HUES48 (cell line): Measurements from ENCODE around the gene GINS3.

Experiments used
- H3K27ac ChIP-seq: one replicate; pipeline ENCODE4 v1.7.0; 2013; ENCODE audit warnings: low read depth, low read length, inconsistent platforms
- H3K27me3 ChIP-seq: 2 replicates; pipeline ENCODE4 v1.6.1; 2013; ENCODE audit warnings: mild to moderate bottlenecking, low read length; ENCODE audit not compliant: control insufficient read depth, insufficient read depth
- H3K36me3 ChIP-seq: 2 replicates; pipeline ENCODE4 v1.6.1; 2013; ENCODE audit warnings: low read length; ENCODE audit not compliant: control insufficient read depth, insufficient read depth
- H3K4me1 ChIP-seq: 2 replicates; pipeline ENCODE4 v1.6.1; 2013; ENCODE audit warnings: mild to moderate bottlenecking, low read length; ENCODE audit not compliant: control insufficient read depth, insufficient read depth
- H3K4me3 ChIP-seq: 2 replicates; pipeline ENCODE4 v1.5.1; 2013; ENCODE audit warnings: mild to moderate bottlenecking, low read depth, low read length
- H3K9ac ChIP-seq: 2 replicates; pipeline ENCODE4 v1.6.1; 2013; ENCODE audit warnings: mild to moderate bottlenecking, low read depth, low read length, moderate library complexity
- H3K9me3 ChIP-seq: 2 replicates; pipeline ENCODE4 v1.6.1; 2013; ENCODE audit warnings: low read length; ENCODE audit not compliant: control insufficient read depth, insufficient read depth

Gene GINS3

DNA sequence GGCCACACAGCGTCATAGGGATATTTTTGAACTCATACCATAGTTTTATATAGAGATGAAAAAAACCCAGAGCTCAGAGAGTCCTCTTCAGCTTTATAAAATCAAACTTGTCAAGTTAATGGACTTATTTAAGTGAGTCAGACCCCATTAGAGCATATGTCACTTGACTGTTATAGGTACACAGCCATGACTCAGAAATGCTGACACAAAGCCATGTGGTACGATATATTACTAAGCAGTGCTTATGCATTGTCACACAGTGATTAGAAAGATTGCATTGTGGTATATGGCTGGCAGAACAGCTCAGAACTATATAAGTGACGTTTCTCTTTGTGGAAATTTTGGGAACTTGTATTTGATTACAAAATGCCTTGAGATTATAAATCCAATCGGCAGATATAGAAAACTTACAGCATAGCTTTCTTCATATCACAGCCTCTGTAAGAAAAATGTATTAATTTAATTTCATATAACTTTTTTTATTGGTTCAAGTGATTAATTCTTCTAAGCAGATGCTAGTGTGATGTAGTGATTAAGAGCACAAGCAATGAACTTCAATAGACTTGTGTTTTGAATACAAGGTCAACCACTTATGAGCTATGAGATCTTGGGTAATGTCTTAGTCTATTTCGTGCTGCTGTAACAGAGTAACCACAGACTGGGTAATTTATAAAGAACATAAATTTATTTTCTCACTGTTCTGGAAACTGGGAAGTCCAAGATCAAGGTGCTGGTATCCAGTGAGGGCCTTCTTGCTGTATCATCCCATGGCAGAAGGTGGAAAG, 25.8 kb upstream of the GINS3 start:
- peaks cover 10% of the 10 kb centered on the region for H3K27me3 ChIP-seq
- no peaks in the 10 kb centered on the region for H3K9me3 ChIP-seq
- H3K36me3 ChIP-seq: no peaks in the 10 kb centered on the region
- no peaks in the 10 kb centered on the region for H3K4me1 ChIP-seq
- no peak overlapping the region for H3K4me3 ChIP-seq
- H3K9ac ChIP-seq: no peak overlapping the region
- no peak overlapping the region for H3K27ac ChIP-seq

DNA sequence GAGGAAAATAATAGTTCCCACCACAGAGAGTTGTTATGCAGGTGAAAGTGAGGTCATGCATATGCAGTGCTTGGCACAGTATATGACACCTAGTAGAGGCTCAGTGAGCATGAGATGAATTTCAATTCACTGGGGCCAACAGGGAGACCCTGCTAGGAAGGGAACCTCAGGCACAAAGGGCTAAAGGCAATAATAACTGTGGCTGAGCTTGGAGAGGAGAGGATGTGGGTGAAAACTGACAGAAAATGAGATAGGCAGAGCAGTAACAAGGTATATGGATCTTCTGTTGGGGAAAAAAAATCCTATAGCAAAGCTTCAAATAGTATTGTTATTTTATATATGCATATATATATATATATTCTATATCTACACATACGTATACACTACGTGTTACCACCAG, 25.0 kb upstream of the GINS3 start:
- H3K36me3 ChIP-seq: no peaks in the 10 kb centered on the region
- no peaks in the 10 kb centered on the region for H3K9me3 ChIP-seq
- no peaks in the 10 kb centered on the region for H3K4me1 ChIP-seq
- no peak overlapping the region for H3K4me3 ChIP-seq
- H3K27ac ChIP-seq: no peak overlapping the region
- H3K27me3 ChIP-seq: peaks cover 4% of the 10 kb centered on the region; the same call in 1 of the 2 replicates
- H3K9ac ChIP-seq: no peak overlapping the region

DNA sequence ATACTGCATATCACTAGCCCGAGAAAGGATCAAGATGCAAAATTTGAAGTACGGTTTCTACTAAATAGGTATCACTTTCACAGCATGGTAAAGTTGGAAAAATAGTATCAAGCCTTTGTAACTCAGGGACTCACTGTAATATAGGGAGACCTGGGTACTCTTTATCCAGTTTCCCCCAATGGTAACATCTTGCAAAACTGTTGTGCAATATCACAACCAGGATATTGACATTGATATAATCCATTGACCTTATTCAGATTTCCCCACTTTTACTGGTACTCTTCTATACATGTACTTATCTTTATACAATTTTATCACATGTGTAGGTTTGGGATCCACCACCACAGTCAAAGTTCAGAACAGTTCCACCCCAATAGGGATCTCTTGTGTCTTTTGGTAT, 20.4 kb upstream of the GINS3 start:
- H3K9me3 ChIP-seq: no peaks in the 10 kb centered on the region
- H3K36me3 ChIP-seq: no peaks in the 10 kb centered on the region
- 0 out of 2 replicates have a peak, but pooled peaks cover 3% of the 10 kb centered on the region for H3K4me1 ChIP-seq
- no peak overlapping the region for H3K9ac ChIP-seq
- H3K4me3 ChIP-seq: no peak overlapping the region
- H3K27me3 ChIP-seq: no peaks in the 10 kb centered on the region
- no peak overlapping the region for H3K27ac ChIP-seq

DNA sequence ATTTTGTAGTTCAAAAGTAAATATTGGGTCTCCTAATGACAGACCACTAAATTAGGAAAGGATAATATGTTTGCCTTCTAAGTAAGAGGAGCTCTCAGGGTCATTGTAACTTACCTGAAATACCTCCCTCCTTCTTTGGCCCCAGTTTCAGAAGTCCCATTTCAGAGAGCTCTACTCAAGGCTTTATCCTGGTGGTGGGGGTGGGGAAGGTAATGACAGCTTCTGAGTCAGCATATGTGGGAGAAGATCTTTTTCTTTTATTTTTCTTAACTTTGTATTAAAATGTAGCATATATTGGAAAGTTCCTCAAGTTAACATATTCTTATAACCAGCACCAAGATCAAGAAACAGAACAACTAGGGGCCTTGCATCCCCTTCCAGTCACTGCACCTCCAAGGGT, 16.9 kb upstream of the GINS3 start:
- Histone ChIP-seq H3K27me3 (no peaks in the 10 kb centered on the region), H3K27ac (no peak overlapping the region), H3K9me3 (no peaks in the 10 kb centered on the region), H3K36me3 (no peaks in the 10 kb centered on the region), H3K4me3 (no peak overlapping the region), H3K9ac (no peak overlapping the region), H3K4me1 (0 out of 2 replicates have a peak, but pooled peaks cover 3% of the 10 kb centered on the region)

DNA sequence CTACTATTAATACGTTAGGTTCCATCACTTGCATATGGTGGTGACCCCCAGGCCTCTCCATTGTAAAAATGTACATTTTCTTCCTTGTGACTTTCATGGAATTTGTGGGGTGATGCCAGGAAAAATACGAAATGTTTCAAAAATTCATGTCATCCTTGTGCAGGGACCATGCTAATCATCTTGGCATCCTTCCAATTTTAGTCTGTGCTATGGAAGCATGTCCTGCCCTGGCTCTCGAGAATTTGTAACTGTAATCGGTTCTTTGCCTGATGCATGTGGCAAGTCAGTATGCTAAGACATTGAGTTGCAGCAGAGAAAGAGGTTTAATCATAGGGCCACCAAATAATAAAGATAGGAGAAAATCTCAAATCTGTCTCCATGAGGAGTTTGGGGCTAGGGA, 14.3 kb upstream of the GINS3 start:
- Histone ChIP-seq H3K9me3 (no peaks in the 10 kb centered on the region), H3K4me1 (0 out of 2 replicates have a peak, but pooled peaks cover 3% of the 10 kb centered on the region), H3K27ac (no peak overlapping the region), H3K27me3 (no peaks in the 10 kb centered on the region), H3K9ac (no peak overlapping the region), H3K4me3 (no peak overlapping the region), H3K36me3 (no peaks in the 10 kb centered on the region)

DNA sequence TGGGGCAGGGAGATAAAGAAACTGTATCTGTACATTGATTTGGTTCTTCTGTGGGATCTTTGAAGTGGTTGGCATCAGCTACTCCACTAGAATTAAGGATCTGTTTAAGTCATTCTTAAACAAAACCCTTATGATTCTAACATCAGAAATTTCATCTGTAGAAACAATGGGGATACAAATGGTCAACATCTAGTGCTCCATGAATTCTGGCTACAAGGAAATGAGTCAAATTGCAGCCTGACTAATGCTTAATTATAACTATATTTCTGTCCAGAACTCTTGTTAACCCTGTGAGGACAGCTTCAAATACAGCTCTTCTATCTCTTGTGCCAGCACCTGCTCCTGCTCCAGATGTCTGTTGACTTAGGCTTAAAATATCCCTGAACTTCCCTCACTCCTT, 13.9 kb upstream of the GINS3 start:
- Histone ChIP-seq H3K4me1 (0 out of 2 replicates have a peak, but pooled peaks cover 2% of the 10 kb centered on the region), H3K9ac (no peak overlapping the region), H3K4me3 (no peak overlapping the region), H3K27me3 (no peaks in the 10 kb centered on the region), H3K27ac (no peak overlapping the region), H3K36me3 (no peaks in the 10 kb centered on the region), H3K9me3 (no peaks in the 10 kb centered on the region)

DNA sequence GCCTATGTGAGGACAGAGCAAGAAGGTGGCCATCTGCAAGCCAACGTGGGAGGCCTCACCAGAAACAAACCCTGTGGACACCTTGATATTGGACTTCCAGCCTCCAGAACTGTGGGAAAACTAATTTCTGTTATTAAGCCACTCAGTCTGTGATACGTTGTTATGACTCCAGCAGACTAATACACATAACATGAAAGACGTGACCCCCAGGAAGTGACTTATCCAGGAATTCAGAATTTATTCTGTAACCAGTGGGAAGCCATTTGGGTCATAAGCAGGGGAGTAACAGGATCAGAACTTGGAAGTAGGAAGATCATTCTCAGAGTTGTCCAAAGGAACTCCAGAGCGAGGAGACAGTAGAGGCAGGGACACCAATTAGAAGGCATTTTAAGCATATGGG, 12.5 kb upstream of the GINS3 start:
- no peaks in the 10 kb centered on the region for H3K27me3 ChIP-seq
- H3K36me3 ChIP-seq: no peaks in the 10 kb centered on the region
- no peaks in the 10 kb centered on the region for H3K9me3 ChIP-seq

DNA sequence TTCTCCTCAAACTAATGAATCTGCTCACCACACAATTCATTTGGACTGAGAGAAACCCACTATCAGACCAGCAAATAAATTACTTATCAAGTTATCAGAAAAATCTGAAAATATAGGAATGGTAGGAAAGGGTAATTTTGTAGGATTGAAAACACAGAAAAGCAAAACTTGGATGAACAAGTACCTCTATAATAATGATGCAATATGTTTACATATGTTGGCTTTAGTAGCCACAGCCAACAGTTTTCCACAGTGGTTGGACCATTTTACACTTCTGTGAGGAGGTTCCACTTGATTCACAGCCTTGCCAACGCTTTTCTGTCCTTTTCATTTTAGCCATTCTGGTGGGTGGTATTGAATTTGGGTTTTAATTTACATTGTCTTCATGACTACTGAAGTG, 10.6 kb upstream of the GINS3 start:
- Histone ChIP-seq H3K4me3 (no peak overlapping the region), H3K9me3 (no peaks in the 10 kb centered on the region), H3K27me3 (no peaks in the 10 kb centered on the region), H3K27ac (no peak overlapping the region), H3K36me3 (no peaks in the 10 kb centered on the region), H3K9ac (no peak overlapping the region), H3K4me1 (no peaks in the 10 kb centered on the region)

More for the DNA sequence above, 12.5 kb upstream of the GINS3 start:
- Histone ChIP-seq H3K4me3 (no peak overlapping the region), H3K27ac (no peak overlapping the region), H3K4me1 (no peaks in the 10 kb centered on the region), H3K9ac (no peak overlapping the region)

DNA sequence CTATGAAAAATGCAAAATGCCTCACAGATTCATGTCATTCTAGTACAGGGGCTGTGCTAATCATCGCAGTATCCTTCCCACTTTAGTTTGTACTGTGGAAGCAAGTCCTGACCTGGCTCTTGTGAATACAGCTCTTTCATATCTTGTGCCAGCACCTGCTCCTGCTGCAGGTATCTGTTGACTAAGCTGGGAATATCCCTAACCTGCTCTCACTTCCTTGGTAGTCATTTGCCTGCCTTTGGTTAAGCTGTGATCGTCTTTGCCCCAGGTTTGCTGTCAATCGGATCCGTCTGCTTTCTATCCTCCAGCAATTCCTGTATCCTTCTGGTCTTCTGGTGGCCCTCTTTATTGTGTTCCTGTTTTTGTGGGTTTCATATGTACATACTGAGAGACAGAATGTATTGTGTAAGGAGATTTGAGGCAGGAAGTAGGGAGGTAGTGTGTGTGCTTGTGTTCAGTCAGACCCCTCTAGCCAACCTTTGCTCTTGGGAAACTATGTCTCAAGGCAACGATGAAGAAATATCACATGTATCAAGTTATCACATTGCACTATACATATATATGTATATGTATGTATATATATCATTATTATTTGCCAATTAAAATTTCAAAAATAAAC, 7.7 kb upstream of the GINS3 start:
- no peaks in the 10 kb centered on the region for H3K36me3 ChIP-seq
- H3K9me3 ChIP-seq: no peaks in the 10 kb centered on the region
- no peaks in the 10 kb centered on the region for H3K4me1 ChIP-seq
- no peak overlapping the region for H3K4me3 ChIP-seq
- H3K27ac ChIP-seq: no peak overlapping the region
- H3K9ac ChIP-seq: no peak overlapping the region
- H3K27me3 ChIP-seq: peaks cover 10% of the 10 kb centered on the region; the same call in 1 of the 2 replicates

DNA sequence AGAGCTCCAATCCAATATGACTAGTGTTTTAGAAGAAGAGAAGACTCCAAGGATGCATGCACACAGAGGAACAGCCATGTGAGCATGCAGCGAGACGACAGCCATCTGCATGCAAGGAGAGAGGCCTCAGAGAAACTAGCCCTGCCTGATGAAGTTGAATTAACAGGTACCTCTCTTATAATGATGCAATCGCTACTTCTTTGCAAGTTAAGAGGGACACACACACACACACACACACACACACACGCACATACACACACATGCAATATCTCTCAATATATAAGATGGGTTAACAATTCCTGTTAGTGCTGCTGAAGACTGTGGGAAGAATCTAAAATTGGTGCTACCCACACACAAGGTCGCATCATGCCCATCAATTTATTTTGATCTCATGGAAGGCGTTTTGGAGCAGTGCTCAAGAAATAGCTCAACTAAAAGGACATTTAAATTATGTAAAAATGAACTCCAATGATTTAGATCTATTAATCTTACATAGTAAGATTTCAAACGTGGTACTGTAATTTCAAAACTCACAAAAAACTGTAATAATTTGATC, 7.0 kb upstream of the GINS3 start:
- H3K27me3 ChIP-seq: peaks cover 18% of the 10 kb centered on the region
- no peak overlapping the region for H3K4me3 ChIP-seq
- no peaks in the 10 kb centered on the region for H3K4me1 ChIP-seq
- H3K27ac ChIP-seq: no peak overlapping the region
- H3K9me3 ChIP-seq: no peaks in the 10 kb centered on the region
- H3K36me3 ChIP-seq: no peaks in the 10 kb centered on the region
- no peak overlapping the region for H3K9ac ChIP-seq

DNA sequence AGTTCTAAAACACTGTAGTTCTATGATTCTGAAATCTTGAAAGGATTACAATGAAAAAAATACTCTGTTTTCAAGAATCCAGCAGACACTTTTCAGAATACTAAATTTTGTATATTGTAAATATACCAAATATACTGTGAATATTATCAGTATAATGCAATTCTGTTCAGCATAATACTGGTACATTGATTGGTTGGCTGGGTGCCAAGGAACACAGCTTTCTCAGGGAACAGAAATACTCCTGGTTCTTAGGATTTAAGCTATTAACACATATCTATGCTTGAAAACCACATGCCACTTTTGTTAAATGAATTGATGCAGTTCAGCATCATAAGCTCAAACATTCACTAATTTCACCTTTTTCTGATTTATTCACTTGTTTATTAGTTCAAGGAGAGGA, 2.5 kb upstream of the GINS3 start:
- H3K27ac ChIP-seq: no peak overlapping the region
- no peak overlapping the region for H3K9ac ChIP-seq
- H3K4me1 ChIP-seq: no peaks in the 10 kb centered on the region
- no peak overlapping the region for H3K4me3 ChIP-seq
- peaks cover 35% of the 10 kb centered on the region for H3K27me3 ChIP-seq
- 0 out of 2 replicates have a peak, but pooled peaks cover 3% of the 10 kb centered on the region for H3K36me3 ChIP-seq
- no peaks in the 10 kb centered on the region for H3K9me3 ChIP-seq
